IPS-20b (cell line): ENCODE data around the gene B4GALT6.
"Not testable (repeated sequence)": the region's sequence is repeated elsewhere in the genome, so short reads cannot be mapped to it uniquely, and the experiment has no call there.

Experiments used
- H3K27ac ChIP-seq: one replicate; pipeline ENCODE4 v1.5.1; 2013; ENCODE audit warnings: low read length
- H3K27me3 ChIP-seq: 2 replicates; pipeline ENCODE4 v1.6.1; 2013; ENCODE audit warnings: mild to moderate bottlenecking, low read length, inconsistent platforms; ENCODE audit not compliant: insufficient read depth
- H3K36me3 ChIP-seq: 2 replicates; pipeline ENCODE4 v1.6.1; 2013; ENCODE audit warnings: low read depth, mild to moderate bottlenecking, inconsistent platforms, low read length, moderate library complexity; ENCODE audit not compliant: insufficient read depth
- H3K4me1 ChIP-seq: 2 replicates; pipeline ENCODE4 v1.6.1; 2013; ENCODE audit warnings: mild to moderate bottlenecking, control low read depth, inconsistent platforms, low read length, moderate library complexity; ENCODE audit not compliant: insufficient read depth
- H3K4me3 ChIP-seq: 2 replicates; pipeline ENCODE4 v1.5.1; 2013; ENCODE audit warnings: mild to moderate bottlenecking, low read length, inconsistent platforms
- H3K9ac ChIP-seq: 2 replicates; pipeline ENCODE4 v1.6.1; 2013; ENCODE audit warnings: low read depth, mild to moderate bottlenecking, inconsistent platforms, low read length, moderate library complexity
- H3K9me3 ChIP-seq: 2 replicates; pipeline ENCODE4 v1.6.1; 2013; ENCODE audit warnings: mild to moderate bottlenecking, low read depth, low read length, inconsistent platforms; ENCODE audit not compliant: insufficient read depth

Gene B4GALT6, protein sequence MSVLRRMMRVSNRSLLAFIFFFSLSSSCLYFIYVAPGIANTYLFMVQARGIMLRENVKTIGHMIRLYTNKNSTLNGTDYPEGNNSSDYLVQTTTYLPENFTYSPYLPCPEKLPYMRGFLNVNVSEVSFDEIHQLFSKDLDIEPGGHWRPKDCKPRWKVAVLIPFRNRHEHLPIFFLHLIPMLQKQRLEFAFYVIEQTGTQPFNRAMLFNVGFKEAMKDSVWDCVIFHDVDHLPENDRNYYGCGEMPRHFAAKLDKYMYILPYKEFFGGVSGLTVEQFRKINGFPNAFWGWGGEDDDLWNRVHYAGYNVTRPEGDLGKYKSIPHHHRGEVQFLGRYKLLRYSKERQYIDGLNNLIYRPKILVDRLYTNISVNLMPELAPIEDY

DNA sequence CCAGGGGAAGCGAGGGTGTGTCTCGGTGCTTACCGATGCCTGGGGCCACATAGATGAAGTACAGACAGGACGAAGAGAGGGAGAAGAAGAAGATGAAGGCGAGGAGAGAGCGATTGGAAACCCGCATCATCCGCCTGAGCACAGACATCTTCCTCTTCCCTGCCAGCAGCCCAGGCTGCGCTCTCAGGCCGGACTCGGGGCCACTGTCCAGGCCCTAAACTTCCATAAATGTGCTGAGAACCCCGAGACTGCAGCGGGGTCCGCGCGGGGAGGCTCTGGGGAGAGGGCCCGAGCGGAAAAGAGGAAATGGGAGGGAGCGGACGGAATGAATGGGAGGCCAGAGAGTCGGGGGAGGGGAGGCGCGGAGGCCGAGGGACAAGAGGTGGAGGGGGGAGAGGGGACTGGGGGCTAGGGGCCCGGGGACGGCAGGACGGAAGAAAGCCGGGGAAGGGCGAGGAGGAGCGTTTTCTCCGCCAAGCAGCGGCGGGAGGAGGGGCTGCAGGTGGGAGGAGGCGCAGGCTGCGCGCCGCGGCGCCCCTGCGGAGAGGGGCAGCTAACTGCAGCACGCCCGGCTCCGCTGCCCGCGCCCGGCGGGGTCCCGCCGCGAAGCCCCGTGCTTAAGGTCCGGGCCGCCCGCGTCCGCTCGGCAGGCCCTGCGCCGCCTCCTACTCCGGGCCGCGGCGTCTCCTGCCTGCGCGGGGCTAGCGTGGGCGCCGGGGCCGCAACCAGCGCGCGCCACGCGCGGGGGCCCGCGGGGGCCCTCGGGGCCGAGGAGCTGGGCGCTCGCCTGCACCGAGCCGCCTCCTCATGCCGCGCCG, at the start of gene B4GALT6:
Gene B4GALT6, minus strand, starts transcription at position 303 of the 818 bp plus-strand sequence. Its CDS starts 155 bp downstream, at position 148.
- H3K9ac ChIP-seq = peak within 1 kb of the TSS; percentile 74; the same call in 1 of the 2 replicates
- H3K27ac ChIP-seq = no peak within 1 kb of the TSS
- no peaks in the 10 kb centered on the region for H3K36me3 ChIP-seq
- peaks cover 7% of the 10 kb centered on the region; the same call in 1 of the 2 replicates for H3K27me3 ChIP-seq
- H3K4me1 ChIP-seq = peaks cover 34% of the 10 kb centered on the region
- H3K9me3 ChIP-seq = no peaks in the 10 kb centered on the region
- peak within 1 kb of the TSS; percentile 86 for H3K4me3 ChIP-seq

DNA sequence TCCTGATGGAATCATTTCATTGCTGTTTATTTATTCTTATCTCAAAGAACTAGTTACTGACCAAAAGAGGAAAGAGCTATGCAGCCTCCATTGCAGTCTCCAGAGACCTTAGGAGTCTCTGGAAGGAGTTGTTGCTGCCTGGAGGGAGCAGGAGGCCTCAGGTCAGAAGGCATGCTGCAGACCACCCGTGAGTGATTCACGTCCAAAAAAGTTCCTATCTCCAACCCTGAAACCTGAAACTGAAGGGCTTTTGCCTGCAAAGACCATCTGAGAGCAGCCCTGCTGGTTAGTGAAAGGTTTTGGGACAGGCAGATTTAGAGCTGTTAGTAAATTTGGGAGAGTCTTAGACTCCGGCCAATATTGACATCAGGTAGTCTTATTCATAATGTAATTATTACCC, 47.2 kb upstream of the B4GALT6 start:
- Histone ChIP-seq H3K4me3 (no peak overlapping the region), H3K9ac (no peak overlapping the region), H3K36me3 (no peaks in the 10 kb centered on the region), H3K9me3 (no peaks in the 10 kb centered on the region), H3K4me1 (no peaks in the 10 kb centered on the region), H3K27ac (no peak overlapping the region), H3K27me3 (no peaks in the 10 kb centered on the region)

DNA sequence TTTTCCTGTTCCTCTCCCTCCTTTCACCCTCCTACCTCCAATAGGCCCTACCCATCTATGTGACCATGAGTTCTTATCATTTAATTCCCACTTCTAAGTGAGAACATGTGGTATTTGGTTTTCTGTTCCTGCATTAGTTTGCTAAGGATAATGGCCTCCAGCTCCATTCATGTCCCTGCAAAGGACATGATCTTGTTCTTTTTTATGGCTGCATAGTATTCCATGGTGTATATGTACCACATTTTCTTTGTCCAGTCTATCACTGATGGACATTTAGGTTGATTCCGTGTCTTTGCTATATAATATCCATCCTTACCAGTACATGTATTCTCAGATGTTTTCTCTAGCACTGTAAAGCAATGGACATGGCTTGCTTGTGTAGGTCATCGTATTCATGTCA, 44.8 kb upstream of the B4GALT6 start:
- H3K9me3 ChIP-seq, H3K4me3 ChIP-seq, H3K27ac ChIP-seq, H3K27me3 ChIP-seq, H3K4me1 ChIP-seq, H3K9ac ChIP-seq, H3K36me3 ChIP-seq: not testable (repeated sequence)

DNA sequence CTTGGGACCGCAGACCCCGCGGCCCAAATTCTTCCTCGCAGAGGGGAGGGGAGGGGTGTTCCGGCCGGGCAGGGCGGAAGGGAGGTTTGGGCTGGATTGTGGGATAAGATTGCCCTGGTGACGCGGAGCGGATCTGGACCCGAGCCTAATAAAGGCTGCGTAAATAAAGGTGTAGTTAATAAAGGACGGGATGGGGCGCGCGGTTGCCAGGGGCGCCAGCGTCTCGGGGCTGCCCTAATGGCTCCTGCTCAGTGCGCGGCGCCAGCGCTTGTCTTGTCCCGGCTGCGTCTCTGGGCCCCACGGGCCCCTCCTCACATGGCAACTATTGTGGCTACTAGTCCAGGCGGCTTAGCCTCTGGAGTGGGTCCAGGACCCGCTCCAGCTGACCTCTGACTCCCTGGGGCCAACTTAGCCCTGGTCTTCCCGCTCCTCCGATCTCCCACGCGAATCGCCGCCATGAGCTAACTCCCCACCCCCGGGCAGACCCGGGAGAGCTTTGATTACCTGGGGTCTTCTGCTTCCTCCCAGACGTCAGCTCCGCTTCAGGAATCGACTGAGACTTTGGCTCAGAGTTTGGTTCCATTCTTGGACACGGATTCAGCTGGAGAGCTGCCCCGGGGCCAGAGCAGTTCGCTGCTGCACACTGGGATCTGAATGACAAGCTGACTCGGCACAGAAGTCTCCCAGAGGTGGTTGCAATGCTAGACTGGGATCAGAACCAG, 39.8 kb upstream of the B4GALT6 start:
- Histone ChIP-seq H3K4me3 (no peak overlapping the region), H3K27ac (no peak overlapping the region), H3K4me1 (no peaks in the 10 kb centered on the region), H3K9ac (no peak overlapping the region), H3K9me3 (no peaks in the 10 kb centered on the region), H3K36me3 (no peaks in the 10 kb centered on the region), H3K27me3 (no peaks in the 10 kb centered on the region)

DNA sequence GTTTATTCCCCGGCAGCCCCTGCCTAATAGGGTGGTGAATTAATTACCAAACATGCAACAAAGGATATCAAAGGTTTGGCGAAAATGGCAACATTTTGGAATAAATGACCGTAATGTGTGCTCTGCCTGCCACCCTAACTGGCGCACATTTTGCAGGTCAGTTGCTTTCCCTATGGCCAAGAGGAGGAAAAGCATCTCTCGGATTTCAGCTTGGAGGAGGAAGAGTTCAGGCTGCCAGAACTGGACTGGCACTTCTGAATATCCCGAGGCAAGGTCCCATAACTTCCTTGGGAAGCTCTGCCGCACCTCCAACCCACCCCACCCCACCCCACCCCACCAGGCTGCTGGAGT, 39.2 kb upstream of the B4GALT6 start:
- Histone ChIP-seq H3K27ac (no peak overlapping the region), H3K4me1 (no peaks in the 10 kb centered on the region), H3K9ac (no peak overlapping the region), H3K4me3 (no peak overlapping the region), H3K27me3 (no peaks in the 10 kb centered on the region), H3K9me3 (no peaks in the 10 kb centered on the region), H3K36me3 (no peaks in the 10 kb centered on the region)

DNA sequence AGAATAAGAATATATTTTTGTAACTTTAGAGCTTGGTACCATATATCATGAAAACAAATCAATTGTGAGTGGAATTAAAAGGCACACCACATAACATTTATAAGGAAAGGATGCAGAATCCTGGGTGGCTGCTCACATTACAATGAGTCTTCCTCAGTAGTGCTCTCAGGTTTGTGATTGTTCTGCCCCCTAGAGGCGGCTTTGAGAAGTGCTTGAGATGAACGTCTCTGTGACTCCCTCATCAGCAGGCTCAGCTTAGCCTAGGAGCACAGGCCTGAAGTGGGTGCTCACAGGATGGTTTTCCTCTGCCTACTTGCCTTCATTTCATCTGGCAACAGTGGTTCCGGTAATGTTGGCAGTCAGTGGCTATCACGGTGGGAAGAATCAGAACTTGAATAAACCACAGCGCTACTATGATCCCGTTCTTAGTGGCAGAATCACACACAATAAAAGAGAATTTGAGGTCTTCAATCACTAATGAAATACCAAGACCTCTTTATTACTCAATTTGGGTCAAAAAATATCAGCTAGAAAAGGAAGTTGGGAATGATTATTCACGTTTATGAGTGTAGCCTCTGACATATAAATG, 38.1 kb upstream of the B4GALT6 start:
- Histone ChIP-seq H3K4me3 (no peak overlapping the region), H3K9me3 (no peaks in the 10 kb centered on the region), H3K27ac (no peak overlapping the region), H3K36me3 (no peaks in the 10 kb centered on the region), H3K4me1 (no peaks in the 10 kb centered on the region), H3K27me3 (no peaks in the 10 kb centered on the region), H3K9ac (no peak overlapping the region)

DNA sequence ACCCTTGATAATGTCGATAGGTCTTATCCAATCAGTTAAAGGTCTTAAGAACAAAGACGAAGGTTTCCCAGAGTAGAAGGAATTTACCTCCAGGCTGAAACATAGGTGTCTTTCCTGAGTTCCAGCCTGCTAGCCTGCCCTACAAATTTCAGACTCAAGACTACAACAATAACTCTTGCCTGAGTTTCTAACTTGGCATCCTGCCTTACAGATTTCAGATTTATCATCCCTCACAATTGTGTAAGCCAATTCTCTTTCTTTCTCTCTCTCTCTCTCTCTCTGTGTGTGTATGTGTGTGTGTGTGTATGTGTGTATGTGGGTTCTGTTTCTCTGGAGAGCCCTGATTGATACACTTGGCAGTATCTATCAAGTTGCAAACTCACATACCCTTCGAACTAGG, 37.2 kb upstream of the B4GALT6 start:
- H3K9ac ChIP-seq = no peak overlapping the region
- no peak overlapping the region for H3K27ac ChIP-seq
- no peak overlapping the region for H3K4me3 ChIP-seq
- H3K27me3 ChIP-seq = no peaks in the 10 kb centered on the region
- H3K4me1 ChIP-seq = no peaks in the 10 kb centered on the region
- no peaks in the 10 kb centered on the region for H3K36me3 ChIP-seq
- no peaks in the 10 kb centered on the region for H3K9me3 ChIP-seq

DNA sequence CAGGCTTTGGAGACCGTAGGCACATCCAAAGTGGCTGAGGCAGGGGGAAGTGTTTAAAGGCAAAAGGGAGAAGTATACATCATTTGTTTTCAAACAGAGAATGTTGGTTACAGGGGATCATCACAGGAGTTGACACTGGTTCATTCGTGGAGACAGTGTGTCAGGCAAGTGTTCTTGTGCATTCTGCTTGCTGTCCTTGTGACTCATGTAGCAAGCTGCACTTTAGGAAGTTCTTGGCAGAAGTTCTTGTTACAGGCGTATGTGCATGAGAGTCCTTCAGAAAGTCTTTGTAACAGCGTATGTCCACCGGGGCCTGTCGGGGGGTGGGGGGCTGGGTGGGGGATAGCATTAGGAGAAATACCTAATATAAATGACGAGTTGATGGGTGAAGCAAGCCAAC, 36.5 kb upstream of the B4GALT6 start:
- no peaks in the 10 kb centered on the region for H3K4me1 ChIP-seq
- no peak overlapping the region for H3K9ac ChIP-seq
- H3K36me3 ChIP-seq = no peaks in the 10 kb centered on the region
- H3K4me3 ChIP-seq = no peak overlapping the region
- H3K27me3 ChIP-seq = no peaks in the 10 kb centered on the region
- no peak overlapping the region for H3K27ac ChIP-seq
- no peaks in the 10 kb centered on the region for H3K9me3 ChIP-seq

DNA sequence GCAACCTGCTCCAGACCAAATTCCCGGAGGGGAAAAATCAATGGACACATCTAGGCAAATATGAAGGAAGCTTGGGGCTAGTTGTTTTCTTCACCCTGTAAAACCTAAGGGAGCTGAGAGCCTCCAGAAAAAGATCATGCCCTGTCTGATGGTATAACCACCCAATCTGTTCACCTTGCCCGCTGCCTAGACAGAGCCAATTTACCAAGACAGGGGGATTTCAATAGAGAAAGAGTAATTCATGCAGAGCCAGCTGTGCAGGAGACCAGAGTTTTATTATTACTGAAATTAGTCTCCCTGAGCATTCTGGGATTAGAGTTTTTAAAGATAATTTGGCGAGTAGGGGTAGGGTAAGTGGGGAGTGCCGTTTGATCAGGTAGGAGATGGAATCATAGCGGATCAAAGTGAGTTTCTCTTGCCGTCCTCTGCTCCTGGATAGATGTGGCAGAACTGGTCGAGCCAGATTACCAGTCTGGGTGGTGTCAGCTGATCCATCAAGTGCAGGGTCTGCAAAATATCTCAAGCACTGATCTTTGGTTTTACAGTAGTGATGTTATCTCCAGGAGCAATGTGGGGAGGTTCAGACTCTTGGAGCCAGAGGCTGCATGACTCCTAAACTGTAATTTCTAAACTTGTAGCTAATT, 35.1 kb upstream of the B4GALT6 start:
- Histone ChIP-seq H3K4me3 (no peak overlapping the region), H3K36me3 (no peaks in the 10 kb centered on the region), H3K27ac (no peak overlapping the region), H3K27me3 (no peaks in the 10 kb centered on the region), H3K4me1 (no peaks in the 10 kb centered on the region), H3K9me3 (no peaks in the 10 kb centered on the region), H3K9ac (no peak overlapping the region)

DNA sequence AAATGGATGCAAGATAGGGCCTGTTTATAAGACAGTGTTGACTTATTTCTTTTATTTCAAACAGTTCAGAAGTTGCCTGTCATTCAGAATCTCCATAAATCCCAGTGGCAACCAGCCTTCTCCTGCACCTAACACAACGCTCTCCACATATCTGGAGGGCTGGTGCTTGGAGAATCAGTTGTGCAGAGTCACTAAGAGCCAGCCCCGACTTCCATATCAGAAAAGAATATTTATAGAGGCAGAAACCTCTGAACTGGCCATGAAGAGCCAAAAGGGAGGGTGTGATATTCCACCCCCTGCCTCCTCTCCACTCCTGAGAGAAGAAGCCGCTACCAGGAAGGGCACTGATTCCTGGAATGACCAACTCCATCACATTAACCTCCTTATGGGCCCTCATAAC, 34.0 kb upstream of the B4GALT6 start:
- Histone ChIP-seq H3K9me3 (no peaks in the 10 kb centered on the region), H3K4me1 (no peaks in the 10 kb centered on the region), H3K4me3 (no peak overlapping the region), H3K27ac (no peak overlapping the region), H3K36me3 (no peaks in the 10 kb centered on the region), H3K9ac (no peak overlapping the region), H3K27me3 (no peaks in the 10 kb centered on the region)

DNA sequence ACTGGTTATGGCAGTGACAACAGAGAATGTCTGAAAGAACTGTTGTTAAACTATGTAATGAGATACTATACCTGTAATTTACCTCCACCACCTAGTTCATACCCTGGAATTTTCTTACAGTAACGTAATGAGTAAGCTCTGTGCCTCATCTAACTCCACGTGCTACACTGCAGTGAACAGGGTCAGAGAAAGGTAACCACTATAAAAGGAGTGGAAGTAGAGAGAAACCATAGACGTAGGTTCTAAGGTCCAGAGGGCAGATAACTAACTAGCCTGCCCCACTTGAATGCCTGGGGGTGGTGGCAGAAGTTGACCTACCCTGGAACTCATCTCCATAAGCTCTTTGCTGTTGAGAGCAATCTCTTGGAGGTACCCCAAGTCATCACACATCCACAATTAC, 32.0 kb upstream of the B4GALT6 start:
- H3K36me3 ChIP-seq = no peaks in the 10 kb centered on the region
- H3K4me1 ChIP-seq = no peaks in the 10 kb centered on the region
- no peak overlapping the region for H3K27ac ChIP-seq
- H3K9ac ChIP-seq = no peak overlapping the region
- no peaks in the 10 kb centered on the region for H3K27me3 ChIP-seq
- no peaks in the 10 kb centered on the region for H3K9me3 ChIP-seq
- H3K4me3 ChIP-seq = no peak overlapping the region
